ENCODE data around the gene SERTAD1.

GRCh38 chr19:40442328-40443130 is 16.7 kb upstream of the SERTAD1 start:
- no peak for TF ChIP-seq CTCF (IDR thresholded peaks at IDR 0.05)
- no peak for TF ChIP-seq EP300 (IDR thresholded peaks at IDR 0.05)
- no peak for TF ChIP-seq POLR2A (IDR thresholded peaks at IDR 0.05)
- no peak for TF ChIP-seq POLR2AphosphoS5 (IDR thresholded peaks at IDR 0.05)
